A549 treated with dexamethasone at 1 μM for 4 hours (cell line): Measurements from ENCODE around the gene GADD45A. TPM values are rescaled to one million over a fixed set of nuclear protein-coding genes. Genes with fewer than 3 reads are reported as not detected.

Source experiments
- total RNA-seq: library from RNA; stranded (reverse); fragments of 200-300 nt; extraction: Qiagen RNA extraction; gene quantifications from 5 replicates; pipeline ENCODE4 v1.2.3, GENCODE V29; 2022

The GADD45A gene, protein sequence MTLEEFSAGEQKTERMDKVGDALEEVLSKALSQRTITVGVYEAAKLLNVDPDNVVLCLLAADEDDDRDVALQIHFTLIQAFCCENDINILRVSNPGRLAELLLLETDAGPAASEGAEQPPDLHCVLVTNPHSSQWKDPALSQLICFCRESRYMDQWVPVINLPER
- total RNA-seq = 74.6 to 89.2 TPM (median 83.7 TPM) in 5 replicates

GRCh38 chr1:67685067-67685557 lies at the start of gene GADD45A:
TSS of gene GADD45A (plus strand) at chr1:67685201. CDS start at chr1:67685495, 294 bp downstream.

Other genes with a start within 250 kb of the GADD45A start
- 62.1 to 82.7 TPM (median 72.2 TPM) in 5 replicates for gene GNG12, start 148.3 kb downstream of the GADD45A start, total RNA-seq